ENCODE results near the gene ADAMTS14.

ADAMTS14 gene

GRCh38 chr10:70784471-70784870, 112.2 kb downstream of the ADAMTS14 start:
- no peak for DNase-seq (ENCODE audit: low read depth)

- no peak for DNase-seq (ENCODE audit: low read depth)
Observed at GRCh38 chr10:70785190-70785589, 112.9 kb downstream of the ADAMTS14 start, which contains the start of gene TBATA. Gene TBATA, minus strand, starts transcription at chr10:70785377. Its CDS starts 1,998 bp downstream, at chr10:70783379.

DNA sequence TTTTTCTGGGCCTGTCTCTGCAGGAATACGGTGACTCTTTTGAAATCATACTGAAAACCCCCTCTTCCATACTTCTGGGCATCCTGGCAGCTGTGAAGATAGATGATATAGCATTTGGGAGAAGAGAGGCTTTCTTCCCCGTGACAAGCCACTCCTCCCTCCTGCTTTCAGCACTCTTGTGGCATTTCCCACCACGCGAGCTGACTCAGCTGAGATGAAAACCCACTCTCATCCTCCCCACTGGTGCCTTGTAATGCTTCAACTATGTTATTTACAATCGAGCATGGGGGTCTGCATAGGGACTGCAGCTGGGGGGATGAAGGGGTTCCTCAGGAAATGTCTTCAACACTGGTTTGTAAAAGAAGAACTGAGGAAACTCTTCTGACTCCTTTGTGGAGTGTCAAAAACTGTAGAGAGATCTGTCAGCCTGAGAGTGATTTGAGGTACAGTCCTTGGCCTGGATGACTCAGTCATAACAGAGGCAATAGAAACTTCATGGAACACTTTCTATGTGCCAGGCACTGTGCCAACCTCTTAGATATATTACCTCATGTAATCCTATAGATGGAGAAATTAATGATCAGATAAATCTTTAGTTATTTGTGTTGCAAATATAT, 114.6 kb downstream of the ADAMTS14 start:
- DNase-seq (ENCODE audit: low read depth), result no peak

GRCh38 chr10:70791386-70792039, 119.2 kb downstream of the ADAMTS14 start:
- no peak for DNase-seq (ENCODE audit: low read depth)

GRCh38 chr10:70795613-70796012, 123.3 kb downstream of the ADAMTS14 start:
- DNase-seq (ENCODE audit: low read depth), result no peak

GRCh38 chr10:70797840-70798239, 125.5 kb downstream of the ADAMTS14 start:
- no peak for DNase-seq (ENCODE audit: low read depth)

GRCh38 chr10:70799124-70799523, 126.8 kb downstream of the ADAMTS14 start:
- no peak for DNase-seq (ENCODE audit: low read depth)

- no peak for DNase-seq (ENCODE audit: low read depth)
Observed at GRCh38 chr10:70801854-70802253, 129.5 kb downstream of the ADAMTS14 start.

GRCh38 chr10:70803775-70804420, 131.6 kb downstream of the ADAMTS14 start:
- DNase-seq (ENCODE audit: low read depth), result no peak

DNA sequence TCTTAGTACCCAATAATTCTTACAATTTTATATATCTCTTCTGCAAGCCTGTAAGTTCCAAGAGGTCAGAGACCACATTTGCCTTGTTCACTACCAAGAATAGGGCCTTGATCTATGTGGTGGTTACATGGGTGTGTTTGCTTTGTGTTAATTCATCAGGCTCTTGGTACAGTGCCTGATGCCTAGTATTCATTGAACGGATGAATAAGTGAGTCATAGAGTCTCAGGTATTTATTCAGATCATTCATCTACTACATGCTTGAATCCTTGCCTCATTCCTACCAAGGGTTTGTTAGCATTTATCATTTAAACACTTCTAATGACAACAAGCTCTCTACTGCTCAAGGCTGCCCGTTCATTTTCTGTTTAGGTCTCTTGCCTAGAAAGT, 132.1 kb downstream of the ADAMTS14 start:
- DNase-seq (ENCODE audit: low read depth), result no peak

- DNase-seq (ENCODE audit: low read depth), result no peak
Observed at GRCh38 chr10:70805619-70806215, 133.4 kb downstream of the ADAMTS14 start.

DNA sequence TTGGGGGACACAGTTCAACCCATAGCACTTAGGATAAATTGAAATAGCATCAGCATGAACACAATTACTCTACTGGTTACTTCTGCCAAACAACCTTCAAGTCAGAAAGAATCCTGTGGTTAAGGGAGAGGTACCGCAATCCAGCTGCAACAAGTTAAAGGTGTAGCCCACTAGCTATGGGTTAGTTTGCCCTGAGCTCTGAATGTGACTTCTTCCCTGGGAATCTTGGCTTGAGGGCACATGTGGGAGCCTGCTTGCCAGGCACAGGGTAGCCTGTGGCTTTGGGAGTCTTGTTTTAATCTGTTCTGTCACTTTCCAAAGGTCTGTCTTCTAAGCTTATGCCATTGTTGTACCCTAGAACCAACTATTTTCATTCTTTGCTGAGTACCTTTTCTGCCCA, 134.5 kb downstream of the ADAMTS14 start:
- no peak for DNase-seq (ENCODE audit: low read depth)

DNA sequence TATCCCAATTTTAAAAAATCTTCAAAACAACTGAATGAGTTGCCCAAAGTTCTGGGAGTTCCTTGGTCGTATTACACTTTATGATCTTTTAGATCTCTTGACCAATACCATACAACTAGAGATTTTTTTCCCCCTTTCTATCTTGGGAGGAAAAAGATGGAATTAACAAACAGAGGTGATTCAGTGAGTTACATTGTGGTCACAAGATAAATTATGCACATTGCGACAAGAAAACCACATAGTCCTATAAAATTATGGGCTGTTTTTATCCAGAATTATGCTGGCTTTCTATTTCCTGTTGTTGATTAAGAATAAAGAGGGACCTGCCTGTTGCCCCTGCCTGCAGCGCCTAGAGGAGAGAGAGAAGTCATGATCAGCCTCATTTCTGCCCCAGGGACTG, 135.2 kb downstream of the ADAMTS14 start:
- DNase-seq (ENCODE audit: low read depth), result no peak

DNA sequence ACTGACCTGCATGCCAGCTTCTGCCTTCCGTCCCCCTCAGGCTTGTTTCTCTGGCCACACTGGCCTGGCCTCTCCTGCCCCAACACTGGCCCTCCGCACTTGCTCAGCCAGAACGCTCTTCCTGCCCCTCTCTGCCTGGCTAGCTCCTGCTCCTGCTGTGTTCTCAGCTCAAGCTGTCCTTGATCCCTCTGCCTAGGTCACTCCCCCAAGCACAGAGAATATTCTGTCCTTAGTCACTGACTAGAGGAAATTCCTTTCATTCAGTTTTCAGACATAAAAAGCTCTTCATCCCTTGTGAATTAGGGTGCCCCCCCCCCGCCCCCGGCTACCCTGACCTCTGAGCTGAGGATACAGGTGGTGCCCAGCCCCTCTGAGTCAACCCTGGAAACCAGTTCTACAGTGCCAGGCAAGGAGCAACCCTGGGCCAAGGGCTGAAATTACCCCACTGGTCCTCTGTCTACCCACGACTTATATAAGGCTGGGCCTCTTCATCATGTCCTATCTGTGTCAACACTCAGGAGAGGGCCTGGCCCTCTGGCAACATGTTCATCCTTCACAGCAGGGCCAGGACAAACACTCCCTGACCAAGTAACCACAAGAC, 136.8 kb downstream of the ADAMTS14 start:
- no peak for DNase-seq (ENCODE audit: low read depth)

GRCh38 chr10:70809726-70810125, 137.4 kb downstream of the ADAMTS14 start:
- no peak for DNase-seq (ENCODE audit: low read depth)

DNA sequence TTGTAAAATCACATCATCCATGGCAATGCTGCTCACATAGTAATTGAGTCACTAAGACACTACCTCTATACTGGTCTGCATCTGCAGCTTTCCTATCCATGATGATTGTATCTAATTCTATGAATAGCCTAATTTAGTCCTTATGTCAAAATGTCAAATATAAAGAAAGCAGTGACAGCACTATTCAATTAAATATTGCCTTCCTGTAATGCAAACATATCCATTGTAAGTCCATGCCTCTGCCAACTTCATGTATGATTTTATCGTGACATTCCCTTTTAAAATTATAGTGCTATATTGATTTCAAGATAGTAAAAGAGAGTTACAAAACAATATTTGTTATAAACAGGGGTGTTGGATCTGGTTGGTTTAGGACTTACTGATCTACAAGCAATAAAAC, 138.7 kb downstream of the ADAMTS14 start:
- DNase-seq (ENCODE audit: low read depth), result no peak

DNA sequence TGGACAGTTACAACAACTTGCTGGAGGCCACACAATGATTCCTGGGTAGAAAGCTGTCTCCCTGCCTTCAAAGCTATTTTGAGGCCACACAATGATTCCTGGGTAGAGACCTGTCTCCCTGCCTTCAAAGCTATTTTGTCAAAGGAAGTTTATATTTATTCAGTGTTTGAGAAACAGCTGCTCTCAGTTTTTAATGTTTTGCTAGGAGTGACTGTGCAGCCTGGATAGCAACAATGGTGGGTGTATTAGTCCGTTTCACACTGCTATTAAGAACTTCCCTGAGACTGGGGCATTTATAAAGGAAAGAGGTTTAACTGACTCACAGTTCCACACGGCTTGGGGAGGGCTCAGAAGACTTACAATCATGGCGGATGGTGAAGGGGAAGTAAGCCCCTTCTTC, 139.6 kb downstream of the ADAMTS14 start:
- DNase-seq (ENCODE audit: low read depth), result no peak

Data from activated T-cell treated with anti-CD3 and anti-CD28 coated beads for 24 hours (primary cell).